Parathyroid adenoma (tissue), 2 donors: ENCODE data around the gene AUTS2.

ENCODE experiments used
- H2AFZ ChIP-seq: fragments of 300-600 bp; sonication (generic); one replicate; pipeline ENCODE4 v1.7.0; 2017; ENCODE audit warnings: antibody characterized with exemption, mild to moderate bottlenecking
- H3K27ac ChIP-seq: fragments of 300-600 bp; sonication (generic); one replicate; pipeline ENCODE4 v1.7.0; 2017
- H3K27me3 ChIP-seq: fragments of 300-600 bp; sonication (generic); one replicate; pipeline ENCODE4 v1.7.0; 2017; ENCODE audit warnings: low read length; ENCODE audit not compliant: control insufficient read depth, insufficient read depth
- H3K36me3 ChIP-seq: fragments of 300-600 bp; sonication (generic); one replicate; pipeline ENCODE4 v1.7.0; 2017; ENCODE audit warnings: low read length; ENCODE audit not compliant: control insufficient read depth, insufficient read depth
- H3K4me1 ChIP-seq: fragments of 300-600 bp; sonication (generic); one replicate; pipeline ENCODE4 v1.7.0; 2017; ENCODE audit warnings: control low read depth
- H3K4me2 ChIP-seq: fragments of 300-600 bp; sonication (generic); one replicate; pipeline ENCODE4 v1.7.0; 2017; ENCODE audit warnings: low read length
- H3K4me3 ChIP-seq: fragments of 300-600 bp; sonication (generic); one replicate; pipeline ENCODE4 v1.7.0; 2017; ENCODE audit warnings: low read depth, low read length
- H3K79me2 ChIP-seq: fragments of 300-600 bp; sonication (generic); one replicate; pipeline ENCODE4 v1.7.0; 2017; ENCODE audit warnings: control low read depth
- H3K9ac ChIP-seq: fragments of 300-600 bp; sonication (generic); one replicate; pipeline ENCODE4 v1.7.0; 2017; ENCODE audit warnings: mild to moderate bottlenecking
- H3K9me3 ChIP-seq: fragments of 300-600 bp; sonication (generic); one replicate; pipeline ENCODE4 v1.7.0; 2017; ENCODE audit warnings: low read length; ENCODE audit not compliant: control insufficient read depth
- CTCF ChIP-seq: fragments of 300-600 bp; sonication (generic); IDR thresholded peaks from one replicate; pipeline ENCODE4 v1.7.0; 2017; ENCODE audit warnings: antibody characterized with exemption, mild to moderate bottlenecking
- donor health status: primary hyperparathyroidism.

AUTS2 gene

DNA sequence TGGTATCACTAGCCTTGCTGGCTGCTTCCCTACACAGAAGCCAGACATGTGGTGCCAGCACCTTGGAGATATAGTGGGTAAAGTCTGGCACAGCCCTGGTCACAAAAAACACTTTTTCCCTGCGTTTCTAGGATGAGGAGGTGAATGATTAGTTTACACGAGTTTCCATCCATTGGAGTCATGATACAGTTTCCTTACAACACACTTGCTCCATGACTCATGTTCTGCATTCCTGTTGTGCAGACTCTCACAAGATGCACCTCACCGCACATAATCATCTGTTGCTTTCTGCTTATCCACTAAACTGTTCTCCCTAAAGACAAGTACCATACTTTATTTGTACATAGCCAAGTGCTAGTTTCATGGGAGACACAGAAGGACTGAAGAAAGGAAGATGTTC is 786.6 kb downstream of the AUTS2 start:
- no peaks in the 10 kb centered on the region for H3K4me1 ChIP-seq

GRCh38 chr7:70387217-70387616 is 788.9 kb downstream of the AUTS2 start:
- Histone ChIP-seq H3K79me2 (no peaks in the 10 kb centered on the region), H3K27me3 (no peaks in the 10 kb centered on the region), H3K4me3 (no peak overlapping the region), H3K4me1 (no peaks in the 10 kb centered on the region), H3K27ac (no peak overlapping the region), H3K4me2 (no peak overlapping the region), H3K9me3 (no peaks in the 10 kb centered on the region), H2AFZ (no peak overlapping the region), H3K36me3 (no peaks in the 10 kb centered on the region), H3K9ac (no peak overlapping the region)
- TF ChIP-seq CTCF, result no peak

More for the DNA sequence above, 786.6 kb downstream of the AUTS2 start:
- Histone ChIP-seq H3K79me2 (no peaks in the 10 kb centered on the region), H3K27me3 (no peaks in the 10 kb centered on the region), H3K4me3 (no peak overlapping the region), H3K36me3 (no peaks in the 10 kb centered on the region), H3K27ac (no peak overlapping the region), H3K4me2 (no peak overlapping the region), H3K9me3 (no peaks in the 10 kb centered on the region), H3K9ac (no peak overlapping the region), H2AFZ (no peak overlapping the region)
- TF ChIP-seq CTCF, result no peak

GRCh38 chr7:70389531-70390151 is 791.4 kb downstream of the AUTS2 start:
- H3K4me2 ChIP-seq, result no peak overlapping the region
- no peak overlapping the region for H3K4me3 ChIP-seq
- no peaks in the 10 kb centered on the region for H3K9me3 ChIP-seq
- no peak for TF ChIP-seq CTCF
- H3K36me3 ChIP-seq, result no peaks in the 10 kb centered on the region
- no peak overlapping the region for H3K9ac ChIP-seq
- no peak overlapping the region for H2AFZ ChIP-seq
- no peaks in the 10 kb centered on the region for H3K4me1 ChIP-seq
- H3K27me3 ChIP-seq, result no peaks in the 10 kb centered on the region
- no peaks in the 10 kb centered on the region for H3K79me2 ChIP-seq
- H3K27ac ChIP-seq, result no peak overlapping the region

- Histone ChIP-seq H3K9ac (no peak overlapping the region), H2AFZ (no peak overlapping the region), H3K27ac (no peak overlapping the region), H3K9me3 (no peaks in the 10 kb centered on the region), H3K4me2 (no peak overlapping the region), H3K4me3 (no peak overlapping the region), H3K4me1 (no peaks in the 10 kb centered on the region), H3K27me3 (no peaks in the 10 kb centered on the region), H3K79me2 (no peaks in the 10 kb centered on the region), H3K36me3 (no peaks in the 10 kb centered on the region)
- TF ChIP-seq CTCF, result no peak
Observed at GRCh38 chr7:70390251-70390650, 792.0 kb downstream of the AUTS2 start.

GRCh38 chr7:70392256-70392876 is 794.1 kb downstream of the AUTS2 start:
- no peak overlapping the region for H3K9ac ChIP-seq
- TF ChIP-seq CTCF, result no peak
- no peaks in the 10 kb centered on the region for H3K27me3 ChIP-seq
- no peaks in the 10 kb centered on the region for H3K4me1 ChIP-seq
- no peak overlapping the region for H3K4me2 ChIP-seq
- H3K79me2 ChIP-seq, result no peaks in the 10 kb centered on the region
- H3K27ac ChIP-seq, result no peak overlapping the region
- no peak overlapping the region for H3K4me3 ChIP-seq
- no peak overlapping the region for H2AFZ ChIP-seq
- H3K9me3 ChIP-seq, result no peaks in the 10 kb centered on the region
- no peaks in the 10 kb centered on the region for H3K36me3 ChIP-seq
